OCI-LY1 (cell line): ENCODE results near the gene SGSM1.

Source experiments
- H2AFZ ChIP-seq: fragments of 200-600 bp; sonication (generic), shearing (Covaris generic); 2 replicates; pipeline ENCODE4 v1.6.0; 2014; ENCODE audit warnings: antibody characterized with exemption, mild to moderate bottlenecking, low read length
- H3F3A ChIP-seq: fragments of 200-600 bp; sonication (generic), shearing (Covaris generic); 2 replicates; pipeline ENCODE4 v1.6.0; 2014; ENCODE audit warnings: mild to moderate bottlenecking, antibody characterized with exemption, low read length, moderate library complexity; ENCODE audit not compliant: insufficient read depth
- H3K27ac ChIP-seq: fragments of 200-600 bp; sonication (generic); 2 replicates; pipeline ENCODE4 v1.5.1; 2014; ENCODE audit warnings: low read length, mixed run types, mild to moderate bottlenecking, low read depth; ENCODE audit not compliant: poor library complexity, severe bottlenecking
- H3K27me3 ChIP-seq: fragments of 200-600 bp; sonication (generic); 2 replicates; pipeline ENCODE4 v1.6.0; 2014; ENCODE audit warnings: antibody characterized with exemption, mild to moderate bottlenecking, low read length, moderate library complexity; ENCODE audit not compliant: insufficient read depth
- H3K36me3 ChIP-seq: fragments of 200-600 bp; sonication (generic); 2 replicates; pipeline ENCODE4 v1.6.1; 2014; ENCODE audit warnings: mild to moderate bottlenecking, antibody characterized with exemption, low read length, moderate library complexity, mixed read lengths; ENCODE audit not compliant: insufficient read depth
- H3K4me1 ChIP-seq: fragments of 200-600 bp; sonication (generic); 2 replicates; pipeline ENCODE4 v1.5.1; 2014; ENCODE audit warnings: mild to moderate bottlenecking, low read length, moderate library complexity; ENCODE audit not compliant: insufficient read depth, severe bottlenecking
- H3K4me2 ChIP-seq: fragments of 200-600 bp; sonication (generic), shearing (Covaris generic); 2 replicates; pipeline ENCODE4 v1.6.1; 2014; ENCODE audit warnings: low read length
- H3K4me3 ChIP-seq: fragments of 200-600 bp; sonication (generic); 2 replicates; pipeline ENCODE4 v1.5.1; 2014; ENCODE audit warnings: low read length, low read depth, mild to moderate bottlenecking, mixed read lengths; ENCODE audit not compliant: poor library complexity, severe bottlenecking
- H3K79me2 ChIP-seq: fragments of 200-600 bp; shearing (Covaris generic); 2 replicates; pipeline ENCODE4 v1.6.1; 2016; ENCODE audit warnings: mixed run types, low read length, mixed read lengths; ENCODE audit not compliant: insufficient read depth
- H3K9ac ChIP-seq: fragments of 200-600 bp; sonication (generic), shearing (Covaris generic); 2 replicates; pipeline ENCODE4 v1.6.1; 2014; ENCODE audit warnings: mild to moderate bottlenecking, low read length, mixed read lengths
- H3K9me2 ChIP-seq: fragments of 200-600 bp; sonication (generic), shearing (Covaris generic); 2 replicates; pipeline ENCODE4 v1.6.1; 2014; ENCODE audit warnings: low read depth, mild to moderate bottlenecking, low read length, mixed read lengths
- H3K9me3 ChIP-seq: fragments of 200-600 bp; shearing (Covaris generic); 2 replicates; pipeline ENCODE4 v1.6.1; 2014; ENCODE audit warnings: low read length, mixed read lengths
- H4K20me1 ChIP-seq: fragments of 200-600 bp; sonication (generic), shearing (Covaris generic); 2 replicates; pipeline ENCODE4 v1.6.0; 2016; ENCODE audit warnings: mild to moderate bottlenecking, low read length; ENCODE audit not compliant: insufficient read depth
- CTCF ChIP-seq: fragments of 200-600 bp; sonication (generic), shearing (Covaris generic); IDR thresholded peaks from 2 replicates; pipeline ENCODE4 v1.5.1; 2017; ENCODE audit warnings: mild to moderate bottlenecking, antibody characterized with exemption, low read length, moderate library complexity, mixed read lengths
- EZH2 ChIP-seq: fragments of 200-600 bp; sonication (generic), shearing (Covaris generic); IDR thresholded peaks from 2 replicates; pipeline ENCODE4 v1.8.0; 2017; ENCODE audit warnings: borderline replicate concordance, mixed run types, mild to moderate bottlenecking, antibody characterized with exemption, low read length, moderate library complexity, mixed read lengths

Gene SGSM1

GRCh38 chr22:24812950-24813775, 7.2 kb downstream of the SGSM1 start:
- no peaks in the 10 kb centered on the region for H3K9me2 ChIP-seq
- no peak overlapping the region for H3K4me3 ChIP-seq
- H3K36me3 ChIP-seq: no peaks in the 10 kb centered on the region
- H3K27ac ChIP-seq: no peak overlapping the region
- H3K27me3 ChIP-seq: peaks cover 9% of the 10 kb centered on the region; the same call in 1 of the 2 replicates
- TF ChIP-seq EZH2 (no peak), CTCF (no peak)
- H3K4me1 ChIP-seq: no peaks in the 10 kb centered on the region
- no peaks in the 10 kb centered on the region for H3F3A ChIP-seq
- H3K9ac ChIP-seq: no peak overlapping the region
- no peaks in the 10 kb centered on the region for H4K20me1 ChIP-seq
- no peak overlapping the region for H2AFZ ChIP-seq
- H3K9me3 ChIP-seq: no peaks in the 10 kb centered on the region
- no peak overlapping the region for H3K4me2 ChIP-seq
- no peaks in the 10 kb centered on the region for H3K79me2 ChIP-seq

- no peaks in the 10 kb centered on the region for H3K9me3 ChIP-seq
- H4K20me1 ChIP-seq: no peaks in the 10 kb centered on the region
- H3K27ac ChIP-seq: no peak overlapping the region
- no peak overlapping the region for H2AFZ ChIP-seq
- no peak for TF ChIP-seq CTCF
- no peak for TF ChIP-seq EZH2
- H3K4me2 ChIP-seq: no peak overlapping the region
- no peaks in the 10 kb centered on the region for H3F3A ChIP-seq
- H3K4me3 ChIP-seq: no peak overlapping the region
- no peaks in the 10 kb centered on the region for H3K79me2 ChIP-seq
- no peaks in the 10 kb centered on the region for H3K9me2 ChIP-seq
- peaks cover 4% of the 10 kb centered on the region; the same call in 1 of the 2 replicates for H3K27me3 ChIP-seq
- H3K36me3 ChIP-seq: no peaks in the 10 kb centered on the region
- no peaks in the 10 kb centered on the region for H3K4me1 ChIP-seq
- H3K9ac ChIP-seq: no peak overlapping the region
Observed at GRCh38 chr22:24813861-24814770, 8.1 kb downstream of the SGSM1 start.

GRCh38 chr22:24816806-24817205, 10.8 kb downstream of the SGSM1 start:
- H3K4me1 ChIP-seq: no peaks in the 10 kb centered on the region
- no peaks in the 10 kb centered on the region for H3K9me3 ChIP-seq
- TF ChIP-seq CTCF: no peak
- TF ChIP-seq EZH2: no peak
- no peak overlapping the region for H3K4me2 ChIP-seq
- H3K79me2 ChIP-seq: no peaks in the 10 kb centered on the region
- no peaks in the 10 kb centered on the region for H3K36me3 ChIP-seq
- H3K27ac ChIP-seq: no peak overlapping the region
- no peak overlapping the region for H3K4me3 ChIP-seq
- peaks cover 4% of the 10 kb centered on the region; the same call in 1 of the 2 replicates for H3K27me3 ChIP-seq
- no peak overlapping the region for H3K9ac ChIP-seq
- no peaks in the 10 kb centered on the region for H3F3A ChIP-seq
- no peaks in the 10 kb centered on the region for H4K20me1 ChIP-seq
- no peak overlapping the region for H2AFZ ChIP-seq
- H3K9me2 ChIP-seq: no peaks in the 10 kb centered on the region
